GM12872 (cell line): Measurements from ENCODE around the gene PLEKHA8.
A peak's percentile ranks its signal among the peaks of the same experiment; 100 is the strongest.

ENCODE experiments used
- CTCF ChIP-seq: IDR thresholded peaks from 3 replicates; pipeline ENCODE4 v1.5.1; 2011; ENCODE audit warnings: low read depth, mild to moderate bottlenecking, low read length, moderate library complexity; ENCODE audit not compliant: insufficient read depth

The PLEKHA8 gene

GRCh38 chr7:30026229-30027064 is 1.8 kb upstream of the PLEKHA8 start, which contains the start of gene FKBP14:
TSS of gene FKBP14 (minus strand) at chr7:30026702. CDS start at chr7:30026508, 194 bp downstream.
- TF ChIP-seq CTCF: no peak

- no peak for TF ChIP-seq CTCF
Observed at GRCh38 chr7:30027065-30027456, 1.2 kb upstream of the PLEKHA8 start.

GRCh38 chr7:30027740-30028215 is 434 bp upstream of the PLEKHA8 start:
- TF ChIP-seq CTCF: no peak

- no peak for TF ChIP-seq CTCF
Observed at GRCh38 chr7:30028749-30029635, 780 bp downstream of the PLEKHA8 start.

GRCh38 chr7:30029696-30030095 is 1.5 kb downstream of the PLEKHA8 start:
- TF ChIP-seq CTCF: peak; percentile 30; the same call in 1 of the 3 replicates

- no peak for TF ChIP-seq CTCF
Observed at GRCh38 chr7:30032310-30033125, 4.3 kb downstream of the PLEKHA8 start.
